Activated CD8-positive, alpha-beta memory T cell treated with anti-CD3 and anti-CD28 coated beads, Interleukin-2, amount 50 U/mL, for 1 hour (primary cell): ENCODE data around the gene KCNJ4.
A peak's percentile ranks its signal among the peaks of the same experiment; 100 is the strongest.
"Not testable (repeated sequence)": the region's sequence is repeated elsewhere in the genome, so short reads cannot be mapped to it uniquely, and the experiment has no call there.

ENCODE experiments used
- DNase-seq: peaks from one replicate; pipeline ENCODE4 v3.0.0-alpha.2; 2020; ENCODE audit errors: extremely low read depth

KCNJ4 gene

GRCh38 chr22:38413085-38414008 lies 41.7 kb downstream of the KCNJ4 start:
- no peak for DNase-seq

GRCh38 chr22:38412435-38413084 lies 42.4 kb downstream of the KCNJ4 start:
- DNase-seq, result no peak

DNA sequence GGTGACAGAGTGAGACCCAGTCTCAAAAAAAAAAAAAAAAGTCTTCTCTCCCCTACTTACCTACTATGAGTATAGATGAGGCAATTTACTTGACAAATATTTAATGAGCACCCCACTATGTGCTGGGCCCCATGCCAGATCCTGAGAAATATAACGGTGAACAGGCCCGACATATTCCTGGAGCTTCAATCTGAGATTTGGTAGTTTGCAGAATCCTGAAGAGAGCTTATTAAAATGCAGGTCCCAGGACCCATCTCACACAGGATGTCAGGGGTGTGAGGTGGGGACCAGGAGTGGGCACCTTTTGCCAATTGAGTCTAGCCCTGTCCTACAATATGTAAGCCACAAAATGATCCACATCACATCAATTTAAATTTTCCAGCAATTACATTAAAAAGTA lies 44.0 kb downstream of the KCNJ4 start:
- no peak for DNase-seq

DNA sequence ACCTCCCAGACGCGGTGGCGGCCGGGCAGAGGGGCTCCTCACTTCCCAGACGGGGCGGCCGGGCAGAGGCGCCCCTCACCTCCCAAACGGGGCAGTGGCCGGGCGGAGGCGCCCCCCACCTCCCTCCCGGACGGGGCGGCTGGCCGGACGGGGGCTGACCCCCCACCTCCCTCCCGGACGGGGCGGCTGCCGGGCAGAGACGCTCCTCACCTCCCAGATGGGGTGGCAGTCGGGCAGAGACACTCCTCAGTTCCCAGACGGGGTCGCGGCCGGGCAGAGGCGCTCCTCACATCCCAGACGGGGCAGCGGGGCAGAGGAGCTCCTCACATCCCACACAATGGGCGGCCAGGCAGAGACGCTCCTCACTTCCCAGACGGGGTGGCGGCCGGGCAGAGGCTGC lies 45.1 kb downstream of the KCNJ4 start:
- not testable (repeated sequence) for DNase-seq

DNA sequence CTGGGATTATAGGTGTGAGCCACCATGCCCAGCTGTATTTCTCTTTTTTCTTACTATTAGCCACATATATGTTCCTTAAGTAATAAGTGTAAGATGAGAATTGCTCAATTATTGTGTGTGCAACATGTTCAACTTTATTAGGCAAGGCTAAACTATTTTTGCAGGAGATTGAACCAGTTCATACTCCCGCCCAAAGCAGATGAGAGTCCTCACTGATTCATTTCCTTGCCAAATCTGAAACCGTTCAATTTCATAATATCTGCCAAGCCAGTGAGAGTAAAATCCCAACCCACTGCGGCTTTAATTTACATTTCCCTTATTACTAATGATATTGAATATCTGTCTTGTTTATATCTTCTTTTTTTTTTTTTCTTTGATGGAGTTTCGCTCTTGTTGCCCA lies 48.4 kb downstream of the KCNJ4 start:
- no peak for DNase-seq

DNA sequence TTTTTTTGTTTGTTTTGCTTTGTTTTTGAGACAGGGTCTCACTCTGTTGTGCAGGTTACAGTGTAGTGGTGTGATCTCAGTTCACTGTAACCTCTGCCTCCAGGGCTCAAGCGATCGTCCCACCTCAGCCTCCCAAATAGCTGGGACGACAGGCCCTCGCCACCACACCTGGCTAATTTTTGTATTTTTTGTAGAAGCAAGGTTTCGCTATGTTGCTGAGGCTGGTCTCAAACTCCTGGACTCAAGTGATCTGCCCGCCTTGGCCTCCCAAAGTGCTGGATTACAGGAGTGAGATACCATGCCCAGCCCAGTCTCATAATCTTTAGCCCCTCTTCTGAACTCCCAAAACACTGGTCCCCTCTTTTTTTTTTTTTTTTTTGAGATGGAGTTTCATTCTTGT lies 50.6 kb downstream of the KCNJ4 start:
- DNase-seq, result no peak

DNA sequence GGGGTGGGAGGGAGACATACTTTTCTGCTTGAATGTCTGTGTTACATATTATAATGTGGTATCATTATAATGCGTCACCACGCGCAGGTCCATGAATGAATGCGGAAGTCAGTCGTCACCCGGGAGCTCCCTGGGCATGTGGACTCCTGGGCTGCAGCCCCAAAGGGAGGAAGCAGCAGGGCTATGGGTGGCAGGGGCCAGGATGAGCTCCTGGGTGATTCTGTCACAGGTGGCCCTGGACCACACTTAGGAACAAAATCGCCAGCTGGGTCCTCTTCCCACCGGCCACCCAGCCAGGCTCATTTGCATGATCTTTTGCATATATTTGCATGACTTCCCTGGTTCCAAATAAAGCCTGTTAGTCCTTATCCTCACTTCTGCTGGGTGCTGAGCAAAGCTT lies 51.2 kb downstream of the KCNJ4 start:
- DNase-seq, result no peak

- no peak for DNase-seq
These were observed 52.8 kb downstream of the KCNJ4 start for GRCh38 chr22:38402204-38402603.

DNA sequence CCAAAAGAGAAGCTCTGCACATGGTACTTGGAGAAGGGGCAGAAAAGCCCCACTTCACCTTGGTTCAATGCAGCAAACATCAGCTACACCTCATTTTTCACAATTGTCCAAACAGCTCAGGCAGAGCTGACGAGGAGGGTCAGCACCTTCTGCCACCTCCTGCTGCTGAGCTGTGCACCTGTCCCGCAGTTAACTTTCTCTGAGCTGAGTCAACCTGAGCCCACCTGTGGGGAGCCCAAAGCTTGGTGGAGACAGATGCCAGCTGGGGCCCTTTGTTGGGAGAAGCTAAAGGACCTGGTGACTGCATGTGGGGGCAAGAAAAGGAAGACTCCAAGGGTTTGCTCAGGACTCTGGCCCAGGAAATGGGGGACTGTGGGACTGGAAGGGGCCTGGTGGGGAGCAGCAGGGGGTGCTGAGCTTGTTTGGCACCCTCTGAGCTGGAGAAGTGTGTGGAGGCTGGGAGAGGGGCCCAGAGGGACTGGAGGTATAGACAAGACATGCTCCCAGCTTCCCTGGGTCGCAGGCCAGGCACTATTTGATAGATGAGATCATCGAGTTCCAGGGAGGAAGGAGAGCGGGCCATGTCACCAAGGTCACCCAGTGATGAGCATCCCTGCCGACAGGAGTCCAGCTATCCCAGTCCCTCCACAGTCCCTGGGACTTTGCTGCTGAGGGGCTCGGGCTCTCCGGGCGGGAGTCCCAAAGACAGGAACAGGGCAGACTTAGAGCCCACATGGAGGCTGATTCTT lies 53.5 kb downstream of the KCNJ4 start:
- no peak for DNase-seq

- DNase-seq, result not testable (repeated sequence)
These were observed 54.7 kb downstream of the KCNJ4 start for GRCh38 chr22:38400256-38400655.

DNA sequence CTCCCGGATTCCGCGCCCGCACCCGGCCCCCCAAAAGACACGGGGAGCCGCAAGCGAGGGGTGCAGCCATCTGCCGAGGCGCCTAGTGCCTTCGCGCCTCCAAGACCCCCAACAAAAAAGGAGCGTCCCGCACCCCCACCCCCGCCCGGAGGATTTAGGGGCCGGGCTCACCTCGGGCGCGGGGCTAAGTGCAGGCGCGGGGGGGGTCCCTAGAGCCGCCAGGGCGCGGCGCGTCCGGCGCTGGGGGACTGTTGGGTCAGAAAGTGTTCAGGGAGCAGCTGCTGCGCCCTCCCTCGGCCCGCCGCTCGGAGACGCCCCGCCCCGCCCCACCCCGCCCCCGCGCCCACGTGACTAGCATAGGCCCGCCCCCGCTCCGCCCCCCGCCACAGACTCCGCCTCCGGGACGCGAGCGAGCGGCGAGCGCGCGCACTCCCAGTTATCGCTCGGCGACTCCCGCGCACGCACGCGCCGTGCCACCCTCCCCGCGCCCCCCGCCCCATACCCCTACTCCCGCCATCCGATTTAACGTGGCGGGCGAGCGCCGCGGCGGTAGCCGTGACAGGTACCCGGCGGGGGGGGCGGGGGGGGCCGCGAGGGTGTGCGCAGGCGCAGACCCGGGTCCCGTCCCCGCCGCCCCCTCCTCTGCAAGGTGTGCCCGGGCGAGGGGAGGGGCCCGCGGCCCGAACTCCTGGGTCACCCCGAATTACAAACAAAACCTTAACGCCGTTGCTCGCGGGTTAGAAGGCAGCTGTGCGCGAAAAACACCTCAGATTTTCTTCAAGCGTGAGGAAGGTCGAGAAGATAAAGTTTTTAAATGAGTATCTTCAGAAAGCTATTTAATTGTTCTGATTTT lies 56.2 kb downstream of the KCNJ4 start:
- peak; percentile 50 for DNase-seq

- DNase-seq, result not testable (repeated sequence)
These were observed 56.8 kb downstream of the KCNJ4 start for GRCh38 chr22:38398181-38398608.

- no peak for DNase-seq
These were observed 57.6 kb downstream of the KCNJ4 start for GRCh38 chr22:38397189-38398085.

GRCh38 chr22:38396440-38397069 lies 58.4 kb downstream of the KCNJ4 start:
- not testable (repeated sequence) for DNase-seq

- DNase-seq, result not testable (repeated sequence)
These were observed 59.1 kb downstream of the KCNJ4 start for GRCh38 chr22:38395944-38396343.

DNA sequence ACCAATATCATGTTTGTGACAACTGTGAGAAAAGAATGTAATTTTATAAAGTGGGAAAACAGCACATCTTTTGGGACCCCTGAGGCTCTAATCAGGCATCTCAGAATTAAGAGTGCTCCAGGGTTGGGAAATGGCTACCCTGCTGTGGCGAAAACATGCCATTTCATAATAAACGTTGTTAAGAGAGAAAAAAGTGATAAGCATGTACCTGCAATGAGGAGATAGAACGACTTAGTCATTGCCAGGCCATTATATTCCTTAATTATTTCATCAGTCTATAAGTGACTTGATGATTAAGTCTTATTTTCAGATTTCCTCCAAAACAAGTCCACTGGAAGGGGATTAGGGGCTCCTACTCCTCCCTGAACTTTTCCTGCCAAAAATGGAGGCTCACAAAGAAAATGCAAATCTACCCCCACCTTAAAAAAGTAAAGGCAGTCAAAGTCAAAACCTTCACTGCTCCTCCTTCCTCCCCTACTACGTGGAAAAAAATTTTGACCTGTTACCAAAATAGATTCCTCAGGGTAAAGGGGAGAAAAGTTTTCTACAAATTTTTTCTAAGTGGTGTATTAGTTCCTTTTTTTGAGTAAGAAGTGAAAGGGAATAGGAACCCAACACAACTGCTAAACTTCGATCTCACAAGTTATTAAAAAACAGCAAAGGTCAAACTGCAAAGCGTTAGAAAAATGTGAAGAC lies 59.9 kb downstream of the KCNJ4 start:
- not testable (repeated sequence) for DNase-seq

DNA sequence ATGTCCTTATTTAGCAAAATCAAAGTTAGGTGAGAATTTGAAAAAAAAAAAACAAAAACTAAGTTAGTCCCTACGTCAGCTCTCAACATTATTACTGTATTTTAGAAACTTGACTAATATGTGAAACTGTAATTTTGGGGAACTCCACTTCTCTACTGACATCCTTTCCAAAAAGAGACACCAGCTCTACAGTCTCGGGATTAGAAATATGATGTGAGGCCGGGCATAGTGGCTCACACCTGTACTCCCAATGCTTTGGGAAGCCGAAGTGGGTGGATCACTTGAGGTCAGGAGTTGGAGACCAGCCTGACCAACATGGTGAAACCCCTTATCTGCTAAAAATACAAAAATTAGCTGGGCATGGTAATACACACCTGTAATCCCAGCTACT lies 65.6 kb downstream of the KCNJ4 start:
- not testable (repeated sequence) for DNase-seq

DNA sequence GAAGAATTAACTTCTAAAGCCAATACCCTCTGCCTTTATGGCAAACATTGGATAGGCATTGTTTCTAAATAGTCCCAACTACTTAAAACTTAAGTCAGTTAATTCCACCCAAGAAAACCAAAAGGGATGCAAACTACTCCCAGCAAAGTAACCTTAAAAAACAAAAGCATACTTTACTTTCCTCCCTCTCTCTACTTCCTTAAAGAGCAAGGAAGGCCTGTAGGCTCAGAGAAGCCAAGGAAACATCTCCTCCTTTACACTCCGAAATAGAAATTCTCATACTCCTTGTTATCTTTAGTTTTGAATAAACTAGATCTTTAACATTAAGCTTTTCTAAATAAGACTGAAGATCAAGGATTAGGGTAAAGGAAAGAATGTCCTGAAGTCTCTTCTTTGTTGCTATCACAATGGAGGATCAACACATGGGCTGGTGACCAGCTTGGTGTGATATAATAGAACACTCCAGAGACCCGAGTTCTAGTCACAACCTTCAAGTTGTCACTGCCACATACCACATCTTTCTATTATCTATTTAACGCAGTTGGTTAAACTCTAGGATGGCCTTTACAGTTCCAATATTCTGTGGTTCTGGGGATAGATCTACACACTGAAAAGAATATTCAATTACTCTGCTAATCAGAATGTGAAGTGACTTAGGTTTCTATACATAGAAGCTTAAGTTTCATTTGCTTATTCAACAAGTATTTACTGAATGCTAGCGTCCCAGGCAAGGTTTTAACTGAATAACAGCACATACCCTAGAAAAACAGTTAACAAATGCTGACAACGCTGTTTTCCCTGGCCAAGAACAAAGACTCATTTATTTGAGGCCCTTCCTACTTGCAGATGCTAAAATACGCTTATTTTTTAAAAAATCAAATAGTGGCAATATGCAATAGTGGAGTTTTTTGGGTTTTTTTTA lies 66.2 kb downstream of the KCNJ4 start:
- DNase-seq, result not testable (repeated sequence)
